Lower leg skin (tissue), 4 donors: ENCODE data around the gene SERPINA3. TPM values are rescaled to one million over a fixed set of nuclear protein-coding genes. Genes with fewer than 3 reads are reported as not detected.

Experiments
- DNase-seq, 2 donors: peaks; one replicate each; pipeline ENCODE4 v3.0.0-alpha.2; 2019; ENCODE audit warnings: low spot score in 2 of 2
- H3K4me3 ChIP-seq: fragments of 200-600 bp; sonication (generic); 2 replicates; pipeline ENCODE4 v1.5.1; 2017; ENCODE audit warnings: mild to moderate bottlenecking, low read depth; ENCODE audit not compliant: poor library complexity, severe bottlenecking
- CTCF ChIP-seq, 3 donors: fragments of 450-650 bp; IDR thresholded peaks; one replicate each; pipeline ENCODE4 v1.5.1; 2016; ENCODE audit warnings: antibody characterized with exemption in 3 of 3, mild to moderate bottlenecking in 3 of 3, moderate library complexity in 2 of 3
- POLR2A ChIP-seq, 2 donors: fragments of 450-650 bp; IDR thresholded peaks; one replicate each; pipeline ENCODE4 v1.6.1; 2016 to 2017; ENCODE audit warnings: antibody characterized with exemption in 2 of 2, mild to moderate bottlenecking in 1 of 2, moderate library complexity in 1 of 2
- WGBS, 2 donors: methylation state at CpG; one replicate each; pipeline ENCODE4 v1.1.5; 2018; 5-methylcytosine and 5-hydroxymethylcytosine counted together
- intact Hi-C: fragments of 100-400 bp; cut with DNase I; formaldehyde crosslinking; loops from one replicate; pipeline ENCODE4 v1.15.0; 2023; ENCODE audit warnings: low total_unique reads
- total RNA-seq, 4 donors: library from RNA; depleted of rRNA; stranded (reverse); fragments of >200 nt; gene quantifications; one replicate each; pipeline ENCODE4 v1.1.0, GENCODE V29; 2016

Gene SERPINA3
- total RNA-seq, 4 donors from 2014 or later: 9.9 to 95.8 (median 25.7) TPM

GRCh38 chr14:94656043-94656442, 43.9 kb downstream of the SERPINA3 start:
- no peak for DNase-seq
- TF ChIP-seq CTCF (IDR thresholded peaks at IDR 0.05): no peak
- TF ChIP-seq POLR2A (IDR thresholded peaks at IDR 0.05): no peak
- no peak overlapping the region for H3K4me3 ChIP-seq
- intact Hi-C loops: no loop called here
- 94% methylated on average over 4 of the region's 4 CpGs for WGBS, 2 donors

DNA sequence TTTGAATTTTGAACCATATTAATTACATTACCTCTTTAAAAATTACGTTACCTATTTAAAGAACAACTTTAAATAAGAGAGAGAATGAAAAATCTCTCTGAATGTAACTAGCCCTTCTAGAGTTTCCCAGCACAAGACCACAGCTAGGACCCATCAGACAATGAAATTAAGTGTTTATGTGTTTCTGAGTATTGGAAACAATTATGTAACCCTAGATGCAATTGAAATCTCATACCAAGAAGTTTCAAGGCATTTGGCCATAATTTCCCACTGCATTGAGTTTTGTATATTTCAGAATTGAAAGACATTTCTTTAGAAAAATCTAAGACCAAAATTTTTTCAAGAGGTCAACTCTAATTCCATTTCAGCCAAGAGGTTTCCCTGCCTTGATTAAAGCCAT, 47.1 kb downstream of the SERPINA3 start:
- no peak for TF ChIP-seq CTCF (IDR thresholded peaks at IDR 0.05)
- H3K4me3 ChIP-seq: no peak overlapping the region
- intact Hi-C loops: no loop called here
- WGBS, 2 donors: 88 to 89% methylated on average over 1 of the region's 1 CpG
- no peak for DNase-seq

DNA sequence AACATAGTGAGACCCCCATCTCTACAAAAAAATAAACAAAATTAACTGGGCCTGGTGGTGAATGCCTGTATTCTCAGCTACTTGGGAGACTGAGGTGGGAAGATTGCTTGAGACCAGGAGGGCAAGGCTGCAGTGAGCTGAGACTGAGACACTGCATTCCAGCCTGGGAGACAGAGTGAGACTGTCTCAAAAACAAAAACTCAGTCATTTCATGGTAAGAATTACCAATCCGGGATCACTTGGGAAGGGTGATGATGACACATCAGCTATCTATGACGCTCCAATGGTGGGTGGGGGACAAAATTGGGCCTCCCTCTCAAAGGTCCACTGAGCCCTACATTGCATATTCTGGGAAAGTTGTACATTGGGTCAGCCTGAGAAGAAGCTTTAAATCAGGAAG, 47.7 kb downstream of the SERPINA3 start:
- H3K4me3 ChIP-seq: no peak overlapping the region
- no peak for TF ChIP-seq POLR2A (IDR thresholded peaks at IDR 0.05)
- TF ChIP-seq CTCF (IDR thresholded peaks at IDR 0.05): no peak
- intact Hi-C loops: no loop called here
- 41 to 65% methylated on average over 2 of the region's 2 CpGs for WGBS, 2 donors
- peak in 1 of 2 donors; percentile 56 for DNase-seq

- intact Hi-C loops: no loop called here
- no peak overlapping the region for H3K4me3 ChIP-seq
- TF ChIP-seq POLR2A (IDR thresholded peaks at IDR 0.05) (no peak), CTCF (IDR thresholded peaks at IDR 0.05) (no peak)
- WGBS, 2 donors: 44 to 47% methylated on average over 8 of the region's 8 CpGs
- DNase-seq: peak in 1 of 2 donors; percentile 46
These were observed 48.2 kb downstream of the SERPINA3 start for GRCh38 chr14:94660306-94660946.

GRCh38 chr14:94663538-94663937, 51.3 kb downstream of the SERPINA3 start:
- H3K4me3 ChIP-seq: no peak overlapping the region
- intact Hi-C loops: no loop called here
- TF ChIP-seq CTCF (IDR thresholded peaks at IDR 0.05) (no peak), POLR2A (IDR thresholded peaks at IDR 0.05) (no peak)
- 72 to 87% methylated on average over 2 of the region's 2 CpGs for whole genome bisulfite sequencing, 2 donors
- no peak for DNase-seq
